Measurements from ENCODE around the gene SLC35E1.
A peak's percentile ranks its signal among the peaks of the same experiment; 100 is the strongest.

SLC35E1 gene

DNA sequence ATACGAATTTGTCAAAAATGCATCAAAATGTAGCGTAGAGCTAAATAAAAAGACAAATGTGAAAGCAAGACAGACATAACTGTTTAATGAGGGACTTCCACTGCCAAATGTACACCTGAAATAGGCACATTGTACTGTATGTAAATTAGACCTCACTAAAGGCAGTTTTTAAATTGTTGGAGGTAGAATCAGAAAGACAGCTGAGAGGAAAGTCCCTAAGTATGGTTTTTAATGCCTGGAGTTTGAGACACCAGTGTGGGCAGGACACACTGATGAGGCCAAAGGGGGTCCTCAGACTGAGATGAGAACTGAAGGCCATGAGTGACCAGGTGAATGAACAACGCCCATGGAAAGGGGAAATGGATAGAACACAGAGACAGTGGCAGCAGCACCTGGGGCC lies 32.9 kb upstream of the SLC35E1 start:
- Histone ChIP-seq H3K4me3 (ENCODE audit: insufficient read depth, low read length, poor library complexity, severe bottlenecking) (no peak overlapping the region), H3F3A (ENCODE audit: insufficient read depth) (peaks cover 22% of the 10 kb centered on the region), H3K9me3 (ENCODE audit: insufficient read depth, low read length) (no peaks in the 10 kb centered on the region), H3K27ac (ENCODE audit: low read depth, low read length) (peak overlapping the region; percentile 80), H4K20me1 (ENCODE audit: low read depth, low read length) (peaks cover 5% of the 10 kb centered on the region; the same call in 1 of the 2 replicates), H3K79me2 (ENCODE audit: insufficient read depth, low read length) (peaks cover 100% of the 10 kb centered on the region), H2AFZ (ENCODE audit: low read depth, low read length, severe bottlenecking) (no peak overlapping the region), H3K36me3 (ENCODE audit: low read length) (no peaks in the 10 kb centered on the region), H3K9ac (ENCODE audit: low read length) (peak overlapping the region; percentile 16), H3K27me3 (ENCODE audit: low read length) (no peaks in the 10 kb centered on the region), H3K9me2 (replicated peaks; ENCODE audit: insufficient read depth, low read length) (no peaks in the 10 kb centered on the region), H3K4me2 (ENCODE audit: low read depth, low read length, poor library complexity, severe bottlenecking) (peak overlapping the region; percentile 52)
- TF ChIP-seq, protein P1, sequence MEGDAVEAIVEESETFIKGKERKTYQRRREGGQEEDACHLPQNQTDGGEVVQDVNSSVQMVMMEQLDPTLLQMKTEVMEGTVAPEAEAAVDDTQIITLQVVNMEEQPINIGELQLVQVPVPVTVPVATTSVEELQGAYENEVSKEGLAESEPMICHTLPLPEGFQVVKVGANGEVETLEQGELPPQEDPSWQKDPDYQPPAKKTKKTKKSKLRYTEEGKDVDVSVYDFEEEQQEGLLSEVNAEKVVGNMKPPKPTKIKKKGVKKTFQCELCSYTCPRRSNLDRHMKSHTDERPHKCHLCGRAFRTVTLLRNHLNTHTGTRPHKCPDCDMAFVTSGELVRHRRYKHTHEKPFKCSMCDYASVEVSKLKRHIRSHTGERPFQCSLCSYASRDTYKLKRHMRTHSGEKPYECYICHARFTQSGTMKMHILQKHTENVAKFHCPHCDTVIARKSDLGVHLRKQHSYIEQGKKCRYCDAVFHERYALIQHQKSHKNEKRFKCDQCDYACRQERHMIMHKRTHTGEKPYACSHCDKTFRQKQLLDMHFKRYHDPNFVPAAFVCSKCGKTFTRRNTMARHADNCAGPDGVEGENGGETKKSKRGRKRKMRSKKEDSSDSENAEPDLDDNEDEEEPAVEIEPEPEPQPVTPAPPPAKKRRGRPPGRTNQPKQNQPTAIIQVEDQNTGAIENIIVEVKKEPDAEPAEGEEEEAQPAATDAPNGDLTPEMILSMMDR (IDR thresholded peaks at IDR 0.05; ENCODE audit: insufficient read depth, low read length, poor library complexity, severe bottlenecking) = no peak
- TF ChIP-seq EZH2phosphoT487 (conservative IDR thresholded peaks at IDR 0.05; ENCODE audit: low read length) = no peak

DNA sequence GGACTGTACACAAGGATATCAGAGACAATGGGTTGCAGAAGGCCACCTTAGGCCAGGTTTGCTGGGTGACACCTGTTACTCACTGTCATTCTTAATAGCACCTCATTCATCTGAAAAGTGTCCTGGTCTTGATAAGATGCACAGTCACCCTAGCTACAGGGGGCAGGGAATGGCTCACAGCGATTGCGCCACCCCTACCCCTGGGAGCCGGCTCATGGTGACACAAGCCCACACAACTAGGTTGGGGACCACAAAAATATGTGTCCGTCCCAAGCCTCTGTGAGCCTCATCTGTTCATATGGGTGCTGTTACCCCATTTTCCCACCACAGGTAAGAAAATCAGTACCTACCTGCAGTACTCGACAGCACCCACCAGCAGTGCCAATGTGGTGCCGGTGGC lies 32.4 kb upstream of the SLC35E1 start:
- Histone ChIP-seq H3F3A (ENCODE audit: insufficient read depth) (peaks cover 22% of the 10 kb centered on the region), H3K9ac (ENCODE audit: low read length) (peak overlapping the region; percentile 16; the same call in 1 of the 2 replicates), H3K9me3 (ENCODE audit: insufficient read depth, low read length) (no peaks in the 10 kb centered on the region), H3K27me3 (ENCODE audit: low read length) (no peaks in the 10 kb centered on the region), H2AFZ (ENCODE audit: low read depth, low read length, severe bottlenecking) (no peak overlapping the region), H4K20me1 (ENCODE audit: low read depth, low read length) (peaks cover 3% of the 10 kb centered on the region; the same call in 1 of the 2 replicates), H3K27ac (ENCODE audit: low read depth, low read length) (peak overlapping the region; percentile 80), H3K4me3 (ENCODE audit: insufficient read depth, low read length, poor library complexity, severe bottlenecking) (no peak overlapping the region), H3K79me2 (ENCODE audit: insufficient read depth, low read length) (peaks cover 99% of the 10 kb centered on the region), H3K9me2 (replicated peaks; ENCODE audit: insufficient read depth, low read length) (no peaks in the 10 kb centered on the region), H3K36me3 (ENCODE audit: low read length) (no peaks in the 10 kb centered on the region), H3K4me2 (ENCODE audit: low read depth, low read length, poor library complexity, severe bottlenecking) (peak overlapping the region; percentile 52)
- TF ChIP-seq, protein P1 (IDR thresholded peaks at IDR 0.05; ENCODE audit: insufficient read depth, low read length, poor library complexity, severe bottlenecking) = no peak
- TF ChIP-seq EZH2phosphoT487 (conservative IDR thresholded peaks at IDR 0.05; ENCODE audit: low read length) = no peak

DNA sequence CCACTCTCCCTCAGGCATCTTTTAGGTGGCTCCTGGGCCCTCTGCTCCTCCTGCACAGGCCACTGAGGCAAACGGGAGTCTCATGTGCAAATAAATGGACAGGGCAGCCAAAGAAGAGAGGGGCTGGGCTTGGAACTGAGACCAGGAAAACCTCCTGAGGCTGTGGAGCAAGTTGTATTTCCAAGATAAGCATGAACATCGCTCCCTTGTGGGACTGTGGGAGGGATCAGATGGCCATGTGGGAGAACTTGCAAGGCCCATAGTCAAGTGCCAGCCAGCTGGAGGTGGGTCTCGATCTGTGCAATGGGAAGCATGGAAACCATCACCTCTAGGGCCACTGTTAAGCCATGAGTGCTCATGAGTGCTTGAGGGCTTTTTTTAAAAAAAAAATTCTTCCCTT lies 30.9 kb upstream of the SLC35E1 start:
- no peak for TF ChIP-seq EZH2phosphoT487 (conservative IDR thresholded peaks at IDR 0.05; ENCODE audit: low read length)
- TF ChIP-seq, protein P1 (IDR thresholded peaks at IDR 0.05; ENCODE audit: insufficient read depth, low read length, poor library complexity, severe bottlenecking) = no peak
- H4K20me1 ChIP-seq (ENCODE audit: low read depth, low read length) = no peaks in the 10 kb centered on the region
- peaks cover 24% of the 10 kb centered on the region for H3F3A ChIP-seq (ENCODE audit: insufficient read depth)

More for the DNA sequence above, 30.9 kb upstream of the SLC35E1 start:
- H3K4me3 ChIP-seq (ENCODE audit: insufficient read depth, low read length, poor library complexity, severe bottlenecking) = no peak overlapping the region
- no peaks in the 10 kb centered on the region for H3K27me3 ChIP-seq (ENCODE audit: low read length)
- no peaks in the 10 kb centered on the region for H3K36me3 ChIP-seq (ENCODE audit: low read length)
- peaks cover 99% of the 10 kb centered on the region for H3K79me2 ChIP-seq (ENCODE audit: insufficient read depth, low read length)
- no peak overlapping the region for H3K9ac ChIP-seq (ENCODE audit: low read length)
- H2AFZ ChIP-seq (ENCODE audit: low read depth, low read length, severe bottlenecking) = no peak overlapping the region
- H3K27ac ChIP-seq (ENCODE audit: low read depth, low read length) = peak overlapping the region; percentile 80; the same call in 1 of the 2 replicates
- no peak overlapping the region for H3K4me2 ChIP-seq (ENCODE audit: low read depth, low read length, poor library complexity, severe bottlenecking)
- H3K9me2 ChIP-seq (replicated peaks; ENCODE audit: insufficient read depth, low read length) = no peaks in the 10 kb centered on the region
- no peaks in the 10 kb centered on the region for H3K9me3 ChIP-seq (ENCODE audit: insufficient read depth, low read length)

All from SU-DHL-6 (cell line).